A549 (cell line): Measurements from ENCODE around the gene ALX3. TPM values are rescaled to one million over a fixed set of nuclear protein-coding genes. Genes with fewer than 3 reads are reported as not detected.

Experiments
- ATAC-seq, 2 experiments: fragments of 200-7000 bp in 1 of 2; fragments of >200 bp in 1 of 2; cut with Nextera tagmentation in 1 of 2; cut with Tn5 transposase in 1 of 2; 3 replicates each; pipeline versions ENCODE4 v1.8.0 to v1.9.1; 2018 to 2020; ENCODE audit warnings: mild to moderate bottlenecking in 1 of 2, moderate library complexity in 1 of 2
- CTCF ChIA-PET: fragments of 300-600 bp; sonication (Branson Sonifier 250); formaldehyde crosslinking; extraction: SDS; loops from one replicate; lab custom pipeline; 2021; ENCODE audit warnings: antibody characterized with exemption, inconsistent platforms; lab: Yijun Ruan, JAX
- POLR2A ChIA-PET: fragments of 350-600 bp; formaldehyde crosslinking; extraction: SDS; loops from one replicate; lab custom pipeline; 2021; ENCODE audit warnings: antibody characterized with exemption, inconsistent platforms; lab: Yijun Ruan, JAX
- DNase-seq, 2 experiments: peaks; one replicate each; pipeline versions ENCODE4 v3.0.0 to v3.0.0-alpha.2; 2011 to 2016; ENCODE audit warnings: low read depth in 1 of 2, low spot score in 1 of 2
- FAIRE-seq: peaks from 2 replicates; lab custom pipeline; 2011; peaks lifted over from hg19 to GRCh38; lab: Jason Lieb, UNC
- H3K27ac ChIP-seq, 2 experiments: fragments of >200 bp; sonication (Bioruptor Twin); formaldehyde crosslinking; 3 replicates each; pipeline ENCODE4 v1.5.1; 2016 to 2017
- H3K4me1 ChIP-seq: fragments of >200 bp; sonication (Bioruptor Twin); formaldehyde crosslinking; 3 replicates; pipeline ENCODE4 v1.6.1; 2016
- H3K4me2 ChIP-seq: fragments of >200 bp; sonication (Bioruptor Twin); formaldehyde crosslinking; 3 replicates; pipeline ENCODE4 v1.6.1; 2016
- H3K4me3 ChIP-seq: fragments of >200 bp; sonication (Bioruptor Twin); formaldehyde crosslinking; 3 replicates; pipeline ENCODE4 v1.5.1; 2016
- H3K9me3 ChIP-seq: fragments of >200 bp; sonication (Bioruptor Twin); formaldehyde crosslinking; 3 replicates; pipeline ENCODE4 v1.6.1; 2016
- BHLHE40 ChIP-seq: IDR thresholded peaks from 2 replicates; pipeline ENCODE4 v1.6.1; 2012; ENCODE audit warnings: low read depth, low read length, inconsistent platforms
- EHF ChIP-seq: fragments of 250-450 bp; sonication (Bioruptor Pico); IDR thresholded peaks from 2 replicates; pipeline ENCODE4 v1.5.0; 2020; ENCODE audit warnings: mild to moderate bottlenecking
- FOSB ChIP-seq: fragments of 250-450 bp; sonication (Bioruptor Pico); IDR thresholded peaks from 2 replicates; pipeline ENCODE4 v1.5.0; 2020; ENCODE audit warnings: mild to moderate bottlenecking, moderate library complexity
- HEYL ChIP-seq: fragments of 250-450 bp; sonication (Bioruptor Pico); IDR thresholded peaks from 2 replicates; pipeline ENCODE4 v1.8.0; 2021; ENCODE audit warnings: mild to moderate bottlenecking, moderate library complexity
- HOXB13 ChIP-seq: fragments of 250-450 bp; sonication (Bioruptor Pico); IDR thresholded peaks from 2 replicates; pipeline ENCODE4 v1.5.0; 2020; ENCODE audit warnings: low read depth, mild to moderate bottlenecking, moderate library complexity
- HOXB5 ChIP-seq: fragments of 250-450 bp; sonication (Bioruptor Pico); IDR thresholded peaks from 2 replicates; pipeline ENCODE4 v1.5.0; 2020; ENCODE audit warnings: mild to moderate bottlenecking, moderate library complexity
- MAFK ChIP-seq: fragments of 450-650 bp; IDR thresholded peaks from 2 replicates; pipeline ENCODE4 v1.6.1; 2014; ENCODE audit not compliant: partially characterized antibody
- NFE2L2 ChIP-seq: fragments of 150-350 bp; conservative IDR thresholded peaks from 2 replicates; pipeline ENCODE4 v1.6.1; 2014; ENCODE audit warnings: low read length
- NR3C1 ChIP-seq: fragments of >200 bp; sonication (Bioruptor Twin); formaldehyde crosslinking; IDR thresholded peaks from 3 replicates; pipeline ENCODE4 v1.6.1; 2017
- RAD21 ChIP-seq, 2 experiments: fragments of >200 bp in 1 of 2; sonication (Bioruptor Twin) in 1 of 2; formaldehyde crosslinking in 1 of 2; IDR thresholded peaks in 1 of 2; conservative IDR thresholded peaks in 1 of 2; 2 replicates in 1 of 2; 3 replicates in 1 of 2; pipeline ENCODE4 v1.6.1; 2012 to 2018; ENCODE audit warnings: inconsistent platforms in 1 of 2
- RARB ChIP-seq: fragments of 250-450 bp; sonication (Bioruptor Pico); IDR thresholded peaks from 2 replicates; pipeline ENCODE4 v1.8.0; 2021; ENCODE audit warnings: mild to moderate bottlenecking, moderate library complexity
- SMC3 ChIP-seq: fragments of >200 bp; sonication (Bioruptor Twin); formaldehyde crosslinking; IDR thresholded peaks from 3 replicates; pipeline ENCODE4 v1.6.1; 2018; ENCODE audit warnings: inconsistent platforms
- TFCP2L1 ChIP-seq: fragments of 250-450 bp; sonication (Bioruptor Pico); IDR thresholded peaks from 2 replicates; pipeline ENCODE4 v1.5.0; 2021; ENCODE audit warnings: mild to moderate bottlenecking
- ZC3H11A ChIP-seq: fragments of 450-650 bp; IDR thresholded peaks from 2 replicates; pipeline ENCODE4 v1.6.1; 2014; ENCODE audit warnings: antibody characterized with exemption, mild to moderate bottlenecking
- ZFP36 ChIP-seq: fragments of 450-650 bp; IDR thresholded peaks from 2 replicates; pipeline ENCODE4 v1.6.1; 2014; ENCODE audit warnings: borderline replicate concordance; ENCODE audit not compliant: partially characterized antibody
- ZNF302 ChIP-seq: fragments of 250-450 bp; sonication (Bioruptor Pico); IDR thresholded peaks from 2 replicates; pipeline ENCODE4 v1.9.0; 2021; ENCODE audit warnings: inconsistent platforms, mild to moderate bottlenecking, moderate library complexity
- WGBS: methylation state at CpG from one replicate; pipeline ENCODE4 v1.1.6; 2017; ENCODE audit errors: missing lambda C conversion rate; 5-methylcytosine and 5-hydroxymethylcytosine counted together
- polyA plus RNA-seq, 4 experiments: library from polyadenylated mRNA; depleted of rRNA in 3 of 4; stranded (reverse); fragments of >200 nt; fragmentation: RNase III in 1 of 4; extraction: RNeasy Plus Mini Kit Qiagen cat#74134 plus additional on column Dnase treatment in 1 of 4; gene quantifications; 2 replicates in 3 of 4; 3 replicates in 1 of 4; pipeline ENCODE4 v1.2.3, GENCODE V29; 2011 to 2017
- TF ChIP-seq, protein P1 (sequence below): fragments of >200 bp; sonication (Bioruptor Twin); formaldehyde crosslinking; IDR thresholded peaks from 3 replicates; pipeline ENCODE4 v1.5.1; 2016
- TF ChIP-seq, protein P2 (sequence below): fragments of 450-650 bp; IDR thresholded peaks from 2 replicates; pipeline ENCODE4 v1.6.1; 2014; ENCODE audit warnings: antibody characterized with exemption
- TF ChIP-seq, protein P3 (sequence below): IDR thresholded peaks from 2 replicates; pipeline ENCODE4 v1.6.1; 2012
- TF ChIP-seq, protein P4 (sequence below): fragments of 200-600 bp; sonication (generic); IDR thresholded peaks from 2 replicates; pipeline ENCODE4 v1.6.1; 2016; ENCODE audit warnings: antibody characterized with exemption, mild to moderate bottlenecking, moderate library complexity
- TF ChIP-seq, protein P5 (sequence below): fragments of 150-350 bp; IDR thresholded peaks from 2 replicates; pipeline ENCODE4 v1.6.1; 2014; ENCODE audit warnings: low read depth, mild to moderate bottlenecking, low read length
- TF ChIP-seq, protein P6 (sequence below): IDR thresholded peaks from 2 replicates; pipeline ENCODE4 v1.6.1; 2012

Gene ALX3
- polyA plus RNA-seq, 2 of the 4 experiments (the other 2 are of a cell fraction): not detected

DNA sequence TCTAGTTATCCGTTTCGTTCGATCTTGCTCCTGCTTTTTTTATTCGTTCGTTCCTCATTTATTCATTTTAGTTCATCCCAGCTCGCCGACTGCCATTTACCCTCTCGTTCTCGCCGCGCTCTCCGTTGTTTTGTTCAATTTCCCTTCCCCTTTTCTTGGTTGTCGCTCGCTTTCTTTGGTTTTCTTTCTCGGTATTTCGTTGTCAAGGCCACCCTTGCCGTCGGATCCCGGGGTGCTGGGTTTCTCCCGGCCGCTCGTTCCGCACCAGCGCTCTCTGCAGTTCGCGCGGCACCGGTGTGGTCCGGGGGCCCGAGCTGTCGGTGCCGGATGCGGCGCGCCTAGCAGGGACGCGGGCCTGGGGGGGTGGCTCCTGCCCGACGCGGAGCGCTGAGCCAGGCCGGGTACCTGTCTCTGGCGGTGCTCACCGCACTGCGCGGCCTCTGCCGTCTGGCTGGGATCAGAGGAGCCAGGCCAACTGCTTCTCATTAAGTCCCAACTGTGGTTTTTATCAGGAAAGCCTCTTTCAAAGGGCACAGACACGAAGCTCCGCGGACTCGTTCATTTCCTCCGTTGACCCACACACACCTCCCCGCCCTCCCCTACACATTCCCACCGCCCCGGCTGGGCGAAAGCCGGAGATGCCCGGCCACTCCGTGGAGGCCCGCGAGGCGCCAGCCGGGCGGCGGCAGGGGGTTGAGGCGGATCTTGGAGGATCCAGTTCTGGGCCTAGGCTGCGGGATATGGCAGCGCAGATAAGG, 1.6 kb downstream of the ALX3 start:
- FAIRE-seq: no peak
- POLR2A ChIA-PET: no interaction called here
- H3K4me3 ChIP-seq: no peak overlapping the region
- TF ChIP-seq ZNF302 (no peak), SMC3 (no peak), HEYL (CRISPR knock-in tag) (no peak), ZC3H11A (no peak), BHLHE40 (no peak), RARB (CRISPR knock-in tag) (no peak), HOXB13 (CRISPR knock-in tag) (no peak)
- TF ChIP-seq, protein P1, sequence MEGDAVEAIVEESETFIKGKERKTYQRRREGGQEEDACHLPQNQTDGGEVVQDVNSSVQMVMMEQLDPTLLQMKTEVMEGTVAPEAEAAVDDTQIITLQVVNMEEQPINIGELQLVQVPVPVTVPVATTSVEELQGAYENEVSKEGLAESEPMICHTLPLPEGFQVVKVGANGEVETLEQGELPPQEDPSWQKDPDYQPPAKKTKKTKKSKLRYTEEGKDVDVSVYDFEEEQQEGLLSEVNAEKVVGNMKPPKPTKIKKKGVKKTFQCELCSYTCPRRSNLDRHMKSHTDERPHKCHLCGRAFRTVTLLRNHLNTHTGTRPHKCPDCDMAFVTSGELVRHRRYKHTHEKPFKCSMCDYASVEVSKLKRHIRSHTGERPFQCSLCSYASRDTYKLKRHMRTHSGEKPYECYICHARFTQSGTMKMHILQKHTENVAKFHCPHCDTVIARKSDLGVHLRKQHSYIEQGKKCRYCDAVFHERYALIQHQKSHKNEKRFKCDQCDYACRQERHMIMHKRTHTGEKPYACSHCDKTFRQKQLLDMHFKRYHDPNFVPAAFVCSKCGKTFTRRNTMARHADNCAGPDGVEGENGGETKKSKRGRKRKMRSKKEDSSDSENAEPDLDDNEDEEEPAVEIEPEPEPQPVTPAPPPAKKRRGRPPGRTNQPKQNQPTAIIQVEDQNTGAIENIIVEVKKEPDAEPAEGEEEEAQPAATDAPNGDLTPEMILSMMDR: no peak
- TF ChIP-seq, protein P2, sequence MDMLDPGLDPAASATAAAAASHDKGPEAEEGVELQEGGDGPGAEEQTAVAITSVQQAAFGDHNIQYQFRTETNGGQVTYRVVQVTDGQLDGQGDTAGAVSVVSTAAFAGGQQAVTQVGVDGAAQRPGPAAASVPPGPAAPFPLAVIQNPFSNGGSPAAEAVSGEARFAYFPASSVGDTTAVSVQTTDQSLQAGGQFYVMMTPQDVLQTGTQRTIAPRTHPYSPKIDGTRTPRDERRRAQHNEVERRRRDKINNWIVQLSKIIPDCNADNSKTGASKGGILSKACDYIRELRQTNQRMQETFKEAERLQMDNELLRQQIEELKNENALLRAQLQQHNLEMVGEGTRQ: no peak
- TF ChIP-seq, protein P3, sequence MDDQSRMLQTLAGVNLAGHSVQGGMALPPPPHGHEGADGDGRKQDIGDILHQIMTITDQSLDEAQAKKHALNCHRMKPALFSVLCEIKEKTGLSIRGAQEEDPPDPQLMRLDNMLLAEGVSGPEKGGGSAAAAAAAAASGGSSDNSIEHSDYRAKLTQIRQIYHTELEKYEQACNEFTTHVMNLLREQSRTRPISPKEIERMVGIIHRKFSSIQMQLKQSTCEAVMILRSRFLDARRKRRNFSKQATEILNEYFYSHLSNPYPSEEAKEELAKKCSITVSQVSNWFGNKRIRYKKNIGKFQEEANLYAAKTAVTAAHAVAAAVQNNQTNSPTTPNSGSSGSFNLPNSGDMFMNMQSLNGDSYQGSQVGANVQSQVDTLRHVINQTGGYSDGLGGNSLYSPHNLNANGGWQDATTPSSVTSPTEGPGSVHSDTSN: no peak
- H3K9me3 ChIP-seq: no peaks in the 10 kb centered on the region
- no peak for ATAC-seq
- no peak overlapping the region for H3K27ac ChIP-seq
- WGBS: 81% methylated on average over 29 of the region's 68 CpGs
- CTCF ChIA-PET: interaction anchor here (1.0 to 1.6 kb wide), 2 partner anchors 8 to 19 kb away, joined by 3 to 4 read pairs; no protein-coding TSS in a partner anchor
- no peak for DNase-seq
- no peaks in the 10 kb centered on the region for H3K4me1 ChIP-seq
- no peak overlapping the region for H3K4me2 ChIP-seq

DNA sequence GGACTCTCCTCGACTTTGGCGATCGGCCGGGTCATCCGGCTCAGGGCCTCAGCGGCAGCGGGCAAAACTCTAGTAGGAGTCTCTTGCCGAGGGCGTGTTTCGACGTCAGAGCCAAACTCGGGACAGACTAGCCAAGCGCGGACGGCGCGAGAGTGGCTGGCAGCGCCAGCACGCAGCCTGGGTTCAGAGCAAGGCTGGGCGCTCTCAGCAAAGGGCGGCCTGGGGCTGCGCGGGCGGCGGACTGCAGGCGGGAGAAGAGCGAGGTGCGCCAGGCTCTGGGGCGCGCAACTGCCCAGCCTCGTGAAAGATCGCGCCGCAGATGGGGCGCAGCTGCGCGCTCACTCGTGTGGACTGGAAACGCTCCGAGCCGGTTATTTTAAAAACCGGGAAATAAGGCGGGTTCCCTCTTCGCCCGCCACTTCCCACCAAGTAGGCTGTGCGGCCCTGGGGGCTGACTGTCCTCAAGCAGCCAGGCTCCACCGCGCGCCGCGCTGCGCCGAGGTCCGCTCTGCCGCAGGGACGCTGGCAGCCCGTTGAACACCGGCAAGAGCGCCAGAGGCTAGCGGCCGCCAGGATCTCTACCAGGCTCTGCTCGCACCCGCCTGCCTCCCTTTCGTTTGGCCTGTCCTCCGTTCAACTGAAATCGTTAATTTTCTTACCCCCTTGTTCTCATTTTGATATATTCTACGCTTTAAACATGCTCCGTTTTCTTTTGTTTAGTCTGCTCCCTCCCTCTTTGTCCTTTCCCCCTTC, 2.4 kb downstream of the ALX3 start:
- Histone ChIP-seq H3K27ac (no peak overlapping the region), H3K4me3 (no peak overlapping the region), H3K9me3 (no peaks in the 10 kb centered on the region), H3K4me1 (no peaks in the 10 kb centered on the region), H3K4me2 (no peak overlapping the region)
- TF ChIP-seq TFCP2L1 (CRISPR knock-in tag): no peak
- TF ChIP-seq NR3C1: no peak
- TF ChIP-seq NFE2L2: no peak
- TF ChIP-seq RAD21 (conservative IDR thresholded peaks at IDR 0.05 in 1 of 2, IDR thresholded peaks at IDR 0.05 in 1 of 2): no peak
- TF ChIP-seq HOXB5: no peak
- TF ChIP-seq ZNF302: no peak
- TF ChIP-seq ZFP36: no peak
- TF ChIP-seq, protein P4, sequence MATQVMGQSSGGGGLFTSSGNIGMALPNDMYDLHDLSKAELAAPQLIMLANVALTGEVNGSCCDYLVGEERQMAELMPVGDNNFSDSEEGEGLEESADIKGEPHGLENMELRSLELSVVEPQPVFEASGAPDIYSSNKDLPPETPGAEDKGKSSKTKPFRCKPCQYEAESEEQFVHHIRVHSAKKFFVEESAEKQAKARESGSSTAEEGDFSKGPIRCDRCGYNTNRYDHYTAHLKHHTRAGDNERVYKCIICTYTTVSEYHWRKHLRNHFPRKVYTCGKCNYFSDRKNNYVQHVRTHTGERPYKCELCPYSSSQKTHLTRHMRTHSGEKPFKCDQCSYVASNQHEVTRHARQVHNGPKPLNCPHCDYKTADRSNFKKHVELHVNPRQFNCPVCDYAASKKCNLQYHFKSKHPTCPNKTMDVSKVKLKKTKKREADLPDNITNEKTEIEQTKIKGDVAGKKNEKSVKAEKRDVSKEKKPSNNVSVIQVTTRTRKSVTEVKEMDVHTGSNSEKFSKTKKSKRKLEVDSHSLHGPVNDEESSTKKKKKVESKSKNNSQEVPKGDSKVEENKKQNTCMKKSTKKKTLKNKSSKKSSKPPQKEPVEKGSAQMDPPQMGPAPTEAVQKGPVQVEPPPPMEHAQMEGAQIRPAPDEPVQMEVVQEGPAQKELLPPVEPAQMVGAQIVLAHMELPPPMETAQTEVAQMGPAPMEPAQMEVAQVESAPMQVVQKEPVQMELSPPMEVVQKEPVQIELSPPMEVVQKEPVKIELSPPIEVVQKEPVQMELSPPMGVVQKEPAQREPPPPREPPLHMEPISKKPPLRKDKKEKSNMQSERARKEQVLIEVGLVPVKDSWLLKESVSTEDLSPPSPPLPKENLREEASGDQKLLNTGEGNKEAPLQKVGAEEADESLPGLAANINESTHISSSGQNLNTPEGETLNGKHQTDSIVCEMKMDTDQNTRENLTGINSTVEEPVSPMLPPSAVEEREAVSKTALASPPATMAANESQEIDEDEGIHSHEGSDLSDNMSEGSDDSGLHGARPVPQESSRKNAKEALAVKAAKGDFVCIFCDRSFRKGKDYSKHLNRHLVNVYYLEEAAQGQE: no peak
- TF ChIP-seq FOSB (CRISPR knock-in tag): no peak
- TF ChIP-seq, protein P5, sequence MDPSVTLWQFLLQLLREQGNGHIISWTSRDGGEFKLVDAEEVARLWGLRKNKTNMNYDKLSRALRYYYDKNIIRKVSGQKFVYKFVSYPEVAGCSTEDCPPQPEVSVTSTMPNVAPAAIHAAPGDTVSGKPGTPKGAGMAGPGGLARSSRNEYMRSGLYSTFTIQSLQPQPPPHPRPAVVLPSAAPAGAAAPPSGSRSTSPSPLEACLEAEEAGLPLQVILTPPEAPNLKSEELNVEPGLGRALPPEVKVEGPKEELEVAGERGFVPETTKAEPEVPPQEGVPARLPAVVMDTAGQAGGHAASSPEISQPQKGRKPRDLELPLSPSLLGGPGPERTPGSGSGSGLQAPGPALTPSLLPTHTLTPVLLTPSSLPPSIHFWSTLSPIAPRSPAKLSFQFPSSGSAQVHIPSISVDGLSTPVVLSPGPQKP: no peak
- no peak for TF ChIP-seq MAFK
- TF ChIP-seq, protein P6, sequence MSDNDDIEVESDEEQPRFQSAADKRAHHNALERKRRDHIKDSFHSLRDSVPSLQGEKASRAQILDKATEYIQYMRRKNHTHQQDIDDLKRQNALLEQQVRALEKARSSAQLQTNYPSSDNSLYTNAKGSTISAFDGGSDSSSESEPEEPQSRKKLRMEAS: no peak
- TF ChIP-seq EHF (CRISPR knock-in tag): no peak
- TF ChIP-seq ZC3H11A: no peak
- ChIA-PET POLR2A (no interaction called here), CTCF (interaction anchor here (1.0 to 10.3 kb wide), 3 partner anchors 7 to 20 kb away, joined by 3 to 130 read pairs (median 4); no protein-coding TSS in a partner anchor)
- ATAC-seq (no peak), FAIRE-seq (no peak), DNase-seq (no peak)
- WGBS: 91% methylated on average over 67 of the region's 68 CpGs
